NCI-H526 treated with DMSO at 0.1 percent for 48 hours (cell line): ENCODE measurements around the gene CCDC57.
"Not testable (repeated sequence)": the region's sequence is repeated elsewhere in the genome, so short reads cannot be mapped to it uniquely, and the experiment has no call there.

Experiments used
- DNase-seq: peaks from one replicate; lab custom pipeline; 2025; lab: John Stamatoyannopoulos, UW

CCDC57 gene

DNA sequence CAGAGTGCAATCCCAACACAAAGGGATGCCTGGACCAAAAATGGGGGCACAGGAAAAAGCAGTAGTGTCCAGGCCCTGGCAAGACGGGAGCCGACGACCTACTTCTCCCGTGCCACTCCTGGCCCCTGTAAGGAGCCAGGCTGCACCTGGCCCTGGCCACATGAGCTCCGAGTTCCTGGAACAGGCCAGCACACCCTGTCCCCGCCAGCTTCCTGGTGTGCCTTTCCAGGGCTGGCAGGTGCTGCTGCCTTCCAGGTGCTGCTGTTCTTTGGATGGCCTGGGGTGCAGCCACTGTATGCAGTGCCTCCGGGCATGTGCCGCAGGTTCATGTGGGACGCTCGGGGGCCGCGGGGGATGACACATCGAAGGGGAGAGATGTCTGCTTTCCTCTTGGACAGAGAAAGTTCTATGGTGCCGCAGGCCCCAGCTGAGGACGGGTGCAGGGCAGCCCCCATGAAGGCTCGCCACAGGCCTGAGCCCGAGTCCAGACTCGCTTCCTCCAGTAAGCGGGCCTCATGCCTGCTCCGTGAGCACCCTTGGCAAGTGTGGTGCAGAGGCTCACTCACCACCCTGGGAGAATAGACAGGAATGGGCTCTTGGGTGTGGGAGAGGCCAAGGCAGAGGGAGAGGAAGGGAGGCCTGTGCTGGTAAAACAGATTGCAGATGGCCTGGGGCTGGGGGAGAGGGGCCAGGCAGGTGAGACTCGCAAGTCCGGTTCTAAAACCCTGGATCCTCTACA lies 59.9 kb downstream of the CCDC57 start:
- DNase-seq, result no peak

GRCh38 chr17:82152114-82152513 lies 60.5 kb downstream of the CCDC57 start:
- DNase-seq, result no peak

GRCh38 chr17:82151106-82151957 lies 61.3 kb downstream of the CCDC57 start:
- no peak for DNase-seq

GRCh38 chr17:82149401-82150099 lies 63.1 kb downstream of the CCDC57 start:
- DNase-seq, result no peak

DNA sequence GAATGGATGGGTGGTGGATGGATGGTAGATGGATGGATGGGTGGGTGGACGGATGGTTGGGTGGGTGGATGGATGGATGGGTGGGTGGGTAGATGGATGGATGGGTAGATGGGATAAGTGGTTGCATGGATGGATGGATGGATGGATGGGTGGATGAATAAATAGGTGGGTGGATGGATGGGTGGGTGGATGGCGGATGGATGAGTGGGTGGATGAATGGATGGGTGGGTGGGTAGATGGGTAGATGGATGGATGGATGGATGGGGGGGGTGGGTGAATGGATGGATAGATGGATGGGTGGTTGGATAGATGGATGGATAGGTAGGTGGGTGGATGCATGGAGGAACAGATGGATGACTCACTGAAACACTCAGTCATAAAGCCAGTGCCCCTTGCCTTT lies 63.6 kb downstream of the CCDC57 start:
- DNase-seq, result no peak

DNA sequence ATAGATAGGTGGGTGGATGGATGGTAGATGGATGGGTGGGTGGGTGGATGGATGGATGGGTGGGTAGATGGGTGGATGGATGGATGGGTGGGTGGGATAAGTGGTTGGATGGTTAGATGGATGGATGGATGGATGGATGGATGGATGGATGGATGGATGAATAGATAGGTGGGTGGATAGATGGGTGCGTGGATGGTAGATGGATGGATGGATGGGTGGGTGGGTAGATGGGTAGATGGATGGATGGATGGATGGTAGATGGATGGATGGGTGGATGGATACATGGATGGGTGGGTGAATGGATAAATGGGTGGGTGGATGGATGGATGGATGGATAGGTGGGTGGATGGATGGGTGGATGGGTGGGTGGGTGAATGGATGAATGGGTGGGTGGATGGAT lies 64.6 kb downstream of the CCDC57 start:
- no peak for DNase-seq

GRCh38 chr17:82146663-82147654 lies 65.7 kb downstream of the CCDC57 start:
- DNase-seq, result no peak

- no peak for DNase-seq
Measured at GRCh38 chr17:82145550-82146155, 67.0 kb downstream of the CCDC57 start.

GRCh38 chr17:82143333-82143732 lies 69.3 kb downstream of the CCDC57 start:
- no peak for DNase-seq

GRCh38 chr17:82139961-82140360 lies 72.7 kb downstream of the CCDC57 start:
- not testable (repeated sequence) for DNase-seq

DNA sequence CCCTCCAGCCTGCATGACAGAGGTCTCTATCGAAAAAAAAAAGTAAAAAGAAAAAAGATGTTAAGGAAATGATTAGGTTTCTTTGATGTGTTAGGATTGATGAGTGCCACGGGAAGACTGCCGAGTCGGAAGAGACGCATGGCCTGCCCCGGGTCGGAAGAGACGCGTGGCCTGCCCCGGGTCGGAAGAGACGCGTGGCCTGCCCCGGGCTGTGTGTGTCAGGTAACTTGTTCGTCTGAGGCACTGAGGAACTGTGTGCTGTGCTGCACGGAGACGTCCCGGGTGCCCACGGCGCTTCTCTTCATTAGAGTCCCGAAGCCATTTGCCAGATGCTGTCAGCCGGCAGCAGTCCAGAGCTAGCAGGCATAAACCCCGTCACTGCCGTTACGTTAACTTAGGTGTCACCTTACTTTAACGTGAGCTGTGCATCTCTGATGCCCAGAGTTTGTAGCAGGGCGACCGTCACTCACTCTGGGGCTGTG lies 74.1 kb downstream of the CCDC57 start:
- no peak for DNase-seq

- no peak for DNase-seq
Measured at GRCh38 chr17:82134101-82134500, 78.5 kb downstream of the CCDC57 start.

DNA sequence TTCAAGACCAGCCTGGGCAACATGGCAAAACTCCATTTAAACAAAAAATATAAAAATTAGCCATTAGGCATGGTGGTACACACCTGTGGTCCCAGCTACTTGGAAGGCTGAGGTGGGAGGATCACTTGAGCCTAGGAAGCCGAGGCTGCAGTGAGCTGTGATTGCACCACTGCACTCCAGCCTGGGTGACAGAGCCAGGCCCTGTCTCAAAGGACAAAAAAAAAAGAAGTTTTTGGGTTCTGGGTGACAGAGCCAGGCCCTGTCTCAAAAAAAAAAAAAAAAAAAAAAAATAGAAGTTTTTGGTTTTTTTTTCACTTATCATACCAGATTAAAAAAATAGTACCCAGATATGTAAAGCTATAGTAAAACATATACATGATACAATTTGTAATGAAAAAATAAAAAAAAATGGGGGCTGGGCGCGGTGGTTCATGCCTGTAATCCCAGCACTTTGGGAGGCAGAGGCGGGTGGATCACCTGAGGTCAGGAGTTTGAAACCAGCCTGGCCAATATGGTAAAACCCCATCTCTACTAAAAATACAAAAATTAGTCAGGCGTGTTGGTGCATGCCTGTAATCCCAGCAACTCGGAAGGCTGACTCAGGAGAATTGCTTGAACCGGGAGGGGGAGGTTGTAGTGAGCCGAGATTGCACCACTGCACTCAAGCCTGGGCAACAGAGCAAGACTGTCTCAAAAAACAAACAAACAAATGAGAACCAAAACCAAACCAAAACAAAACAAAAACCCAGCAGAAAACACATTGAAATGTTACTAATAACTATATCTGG lies 79.3 kb downstream of the CCDC57 start:
- not testable (repeated sequence) for DNase-seq

GRCh38 chr17:82129095-82129494 lies 83.5 kb downstream of the CCDC57 start:
- DNase-seq, result no peak

- DNase-seq, result no peak
Measured at GRCh38 chr17:82128287-82128686, 84.4 kb downstream of the CCDC57 start.

DNA sequence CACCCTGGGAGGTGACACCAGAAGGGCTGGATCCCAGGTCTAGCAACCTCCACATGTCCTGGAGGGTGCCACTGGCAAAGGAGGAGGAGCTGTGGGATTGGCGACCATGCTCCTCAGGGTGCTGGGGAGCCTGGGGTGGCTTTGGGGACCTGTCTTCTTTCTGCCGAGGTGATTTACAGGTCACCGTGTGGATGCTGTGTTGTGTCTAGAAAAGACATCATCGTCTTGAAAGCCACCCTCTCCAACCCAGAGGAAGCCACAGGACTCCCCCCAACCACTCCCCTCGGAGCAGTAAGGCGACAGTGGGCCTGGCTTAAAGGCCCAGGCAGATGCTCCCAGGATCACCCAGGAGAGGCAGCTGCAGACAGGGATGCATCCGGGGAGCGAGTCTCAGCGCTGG lies 84.9 kb downstream of the CCDC57 start:
- no peak for DNase-seq

DNA sequence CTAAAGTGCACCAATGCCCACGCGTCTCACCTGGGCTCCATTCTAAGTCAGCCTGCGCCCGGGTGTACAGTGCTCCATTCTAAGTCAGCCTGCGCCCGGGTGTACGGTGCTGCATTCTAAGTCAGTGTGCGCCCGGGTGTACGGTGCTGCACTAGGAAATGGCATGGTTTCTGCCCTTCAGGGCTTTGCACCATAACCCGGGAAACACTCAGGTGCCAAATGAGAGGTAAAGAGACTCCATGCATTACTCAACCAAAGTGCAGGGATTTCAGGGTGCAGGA lies 85.4 kb downstream of the CCDC57 start:
- DNase-seq, result no peak

DNA sequence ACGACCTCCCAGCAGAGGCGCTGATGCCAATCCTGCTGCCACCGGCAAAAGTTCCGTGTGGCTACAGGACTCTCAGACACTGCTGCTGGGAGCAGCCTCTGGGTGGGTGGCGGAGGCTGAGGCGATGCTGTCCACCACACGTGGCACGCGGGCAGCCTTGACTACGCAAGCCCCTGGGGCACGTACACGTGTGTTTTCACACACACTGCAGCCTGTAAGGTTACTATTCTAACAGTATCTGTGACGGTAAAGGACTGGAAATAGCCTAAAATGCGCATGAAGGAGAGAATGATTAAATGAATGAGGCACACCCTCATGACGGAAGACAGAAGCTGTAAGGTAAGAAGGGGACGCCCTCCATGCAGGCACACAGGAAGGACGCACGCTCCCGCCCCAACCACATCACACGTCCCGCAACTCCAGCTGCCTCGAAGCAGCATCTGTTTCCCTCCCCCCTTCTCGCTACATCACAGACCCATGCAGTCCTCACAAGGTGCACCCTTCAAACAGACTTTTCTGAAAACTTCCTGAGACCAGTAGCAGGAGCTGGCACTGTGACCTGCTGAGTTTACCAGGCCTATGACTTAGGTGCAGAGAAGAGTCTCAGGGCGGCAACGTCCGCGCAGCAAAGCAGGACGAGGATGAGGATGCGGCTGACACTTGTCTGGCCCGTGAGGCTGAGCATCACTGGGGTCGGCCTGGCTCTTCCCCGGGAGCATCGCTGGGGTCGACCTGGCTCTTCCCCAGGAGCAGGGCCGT lies 85.9 kb downstream of the CCDC57 start:
- DNase-seq, result no peak

- DNase-seq, result no peak
Measured at GRCh38 chr17:82124101-82124500, 88.5 kb downstream of the CCDC57 start.
